Stimulated activated CD4-positive, alpha-beta T cell treated with anti-CD3 and anti-CD28 coated beads, Interleukin-4, amount 100 ng/mL, for 1 hour (primary cell): ENCODE data around the gene ZNF496.
"Not testable (repeated sequence)": the region's sequence is repeated elsewhere in the genome, so short reads cannot be mapped to it uniquely, and the experiment has no call there.

ENCODE experiments used
- DNase-seq: peaks from one replicate; pipeline ENCODE4 v3.0.0-alpha.2; 2020

ZNF496 gene

DNA sequence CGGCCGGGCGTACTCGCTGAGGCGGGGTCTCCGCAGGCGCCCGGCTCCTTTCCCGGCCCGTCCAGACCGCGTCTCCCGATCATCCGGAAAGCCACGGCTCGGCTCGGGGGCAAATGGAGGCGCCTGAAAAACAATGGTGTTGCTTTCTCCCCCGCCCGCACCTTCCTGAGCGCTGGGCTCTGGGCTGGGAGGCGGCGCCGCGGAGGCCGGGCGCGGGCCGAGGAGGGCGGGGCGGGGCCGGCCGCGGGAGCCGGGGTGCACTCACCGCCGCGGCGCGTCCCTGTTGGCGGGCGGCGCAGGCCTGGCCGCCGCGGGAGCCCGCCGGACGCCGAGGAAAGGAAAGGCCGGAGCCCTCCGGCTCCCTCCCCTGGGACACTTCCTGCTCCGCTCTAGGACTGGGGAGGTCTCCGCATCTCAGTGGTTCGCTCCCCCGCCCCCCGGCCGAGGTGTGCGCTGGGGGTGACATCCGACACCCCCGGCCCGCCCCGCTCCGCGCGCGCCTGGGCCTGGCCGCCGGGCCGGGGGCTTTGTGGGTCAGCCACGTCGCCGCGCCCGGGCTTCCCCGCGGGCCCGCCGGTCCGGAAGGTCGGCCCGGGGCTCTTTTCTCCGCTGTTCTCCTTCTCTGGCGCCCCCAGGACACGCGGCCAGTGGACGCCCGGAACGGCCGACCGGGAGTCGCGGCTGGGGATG is at the start of gene ZNF496:
Gene ZNF496, minus strand, starts transcription at position 343 of the 690 bp plus-strand sequence. CDS start 2,289 bp downstream, outside the sequence.
- DNase-seq = peak; percentile 70

GRCh38 chr1:247378334-247379073 is 46.8 kb upstream of the ZNF496 start:
- no peak for DNase-seq

DNA sequence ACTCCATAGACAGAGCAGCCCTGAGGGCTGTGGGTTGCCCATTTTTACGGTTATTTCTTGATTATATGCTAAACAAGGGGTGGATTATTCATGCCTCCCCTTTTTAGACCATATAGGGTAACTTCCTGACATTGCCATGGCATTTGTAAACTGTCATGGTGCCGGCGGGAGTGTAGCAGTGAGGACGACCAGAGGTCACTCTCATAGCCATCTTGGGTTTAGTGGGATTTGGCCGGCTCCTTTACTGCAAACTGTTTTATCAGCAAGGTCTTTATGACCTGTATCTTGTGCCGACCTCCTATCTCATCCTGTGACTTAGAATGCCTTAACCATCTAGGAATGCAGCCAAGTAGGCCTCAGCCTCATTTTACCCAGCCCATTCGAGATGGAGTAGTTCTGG is 46.0 kb upstream of the ZNF496 start:
- not testable (repeated sequence) for DNase-seq

GRCh38 chr1:247376659-247377058 is 45.0 kb upstream of the ZNF496 start:
- no peak for DNase-seq

DNA sequence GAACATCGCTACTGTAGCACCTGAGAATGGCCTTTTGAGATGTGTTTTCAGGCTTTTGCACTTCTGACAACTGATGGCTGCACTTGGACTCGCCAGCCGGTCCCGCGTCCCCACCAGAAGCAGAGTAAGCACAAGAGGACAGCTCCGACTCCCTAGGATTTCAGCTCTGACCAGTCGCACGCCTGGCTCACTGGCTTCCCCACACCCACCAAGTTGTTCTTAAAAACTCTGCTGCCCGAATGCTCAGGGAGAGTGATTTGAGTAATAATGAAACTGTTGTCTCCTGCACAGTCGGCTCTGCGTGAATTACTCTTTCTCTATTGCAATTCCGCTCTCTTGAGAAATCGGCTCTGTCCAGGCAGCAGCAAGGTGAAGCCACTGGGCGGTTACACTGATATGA is 44.1 kb upstream of the ZNF496 start:
- no peak for DNase-seq

GRCh38 chr1:247374651-247375334 is 43.1 kb upstream of the ZNF496 start:
- not testable (repeated sequence) for DNase-seq

GRCh38 chr1:247373721-247374141 is 42.1 kb upstream of the ZNF496 start:
- DNase-seq = peak; percentile 63

- DNase-seq = no peak
Measured at GRCh38 chr1:247371801-247372259, 40.2 kb upstream of the ZNF496 start.

DNA sequence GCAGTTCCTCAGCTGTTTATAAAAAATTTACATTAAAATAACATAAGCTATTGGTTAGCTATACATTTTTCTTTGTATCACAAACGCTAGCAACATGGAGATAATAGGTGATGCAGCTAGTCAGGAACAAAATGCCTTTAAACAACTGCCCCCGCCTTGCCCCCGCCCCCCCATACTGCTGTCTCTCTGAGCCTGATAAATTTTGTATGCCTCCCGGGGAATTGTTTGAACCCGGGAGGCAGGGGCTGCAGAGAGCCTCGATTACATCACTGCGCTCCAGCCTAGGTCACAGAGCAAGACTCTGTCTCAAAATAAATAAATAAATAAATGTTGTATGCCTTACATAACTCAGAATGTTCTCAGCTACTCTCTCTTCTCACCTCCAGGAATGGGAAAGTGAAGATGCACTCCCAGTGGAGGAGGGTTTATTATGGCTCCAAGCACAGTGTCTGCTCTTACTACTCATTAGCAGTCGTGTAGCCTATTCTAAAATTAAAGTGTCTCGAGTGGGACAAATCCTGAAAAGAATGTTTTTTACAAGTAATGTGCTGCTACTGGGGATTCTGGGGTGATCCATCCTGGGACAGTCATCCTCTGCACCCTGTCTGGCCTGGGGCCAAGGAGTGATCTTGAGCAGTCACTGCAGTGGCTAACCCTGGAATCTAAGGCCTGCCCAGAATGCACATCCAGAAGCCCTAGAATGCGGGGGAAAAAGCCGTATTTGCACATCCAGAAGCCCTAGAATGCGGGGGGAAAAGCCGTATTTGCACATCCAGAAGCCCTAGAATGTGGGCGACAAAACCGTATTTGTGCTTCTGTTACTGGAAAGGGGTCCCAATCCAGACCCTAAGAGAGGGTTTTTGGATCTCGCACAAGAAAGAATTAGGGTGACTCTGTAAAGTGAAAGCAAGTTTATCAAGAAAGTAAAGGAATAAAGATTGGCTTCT is 39.4 kb upstream of the ZNF496 start:
- no peak for DNase-seq

- no peak for DNase-seq
Measured at GRCh38 chr1:247368490-247369145, 37.0 kb upstream of the ZNF496 start.

DNA sequence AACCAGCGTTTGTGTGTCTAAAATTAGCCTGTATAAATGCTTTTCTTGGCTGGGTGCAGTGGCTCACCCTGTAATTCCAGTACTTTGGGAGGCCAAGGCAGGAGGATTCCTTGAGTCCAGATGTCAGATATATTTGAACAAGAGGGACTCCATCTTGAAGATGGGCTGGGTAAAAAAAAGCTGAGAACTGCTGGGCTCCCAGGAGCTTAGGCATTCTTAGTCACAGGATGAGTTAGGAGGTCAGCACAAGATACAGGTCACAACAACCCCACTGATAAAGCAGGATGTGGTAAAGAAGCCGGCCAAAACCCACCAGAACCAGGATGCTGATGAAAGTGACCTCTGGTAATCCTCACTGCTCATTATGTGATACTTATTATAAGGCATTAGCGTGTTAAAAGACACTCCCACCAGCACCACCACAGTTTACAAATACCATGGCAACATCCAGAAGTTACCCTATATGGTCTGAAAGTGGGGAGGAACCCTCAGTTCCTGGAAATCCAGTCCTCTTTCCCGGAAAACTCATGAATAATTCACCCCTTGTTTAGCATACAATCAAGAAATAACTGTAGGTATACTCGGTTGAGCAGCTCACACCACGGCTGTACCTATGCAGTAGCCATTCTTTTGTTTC is 36.2 kb upstream of the ZNF496 start:
- DNase-seq = no peak

DNA sequence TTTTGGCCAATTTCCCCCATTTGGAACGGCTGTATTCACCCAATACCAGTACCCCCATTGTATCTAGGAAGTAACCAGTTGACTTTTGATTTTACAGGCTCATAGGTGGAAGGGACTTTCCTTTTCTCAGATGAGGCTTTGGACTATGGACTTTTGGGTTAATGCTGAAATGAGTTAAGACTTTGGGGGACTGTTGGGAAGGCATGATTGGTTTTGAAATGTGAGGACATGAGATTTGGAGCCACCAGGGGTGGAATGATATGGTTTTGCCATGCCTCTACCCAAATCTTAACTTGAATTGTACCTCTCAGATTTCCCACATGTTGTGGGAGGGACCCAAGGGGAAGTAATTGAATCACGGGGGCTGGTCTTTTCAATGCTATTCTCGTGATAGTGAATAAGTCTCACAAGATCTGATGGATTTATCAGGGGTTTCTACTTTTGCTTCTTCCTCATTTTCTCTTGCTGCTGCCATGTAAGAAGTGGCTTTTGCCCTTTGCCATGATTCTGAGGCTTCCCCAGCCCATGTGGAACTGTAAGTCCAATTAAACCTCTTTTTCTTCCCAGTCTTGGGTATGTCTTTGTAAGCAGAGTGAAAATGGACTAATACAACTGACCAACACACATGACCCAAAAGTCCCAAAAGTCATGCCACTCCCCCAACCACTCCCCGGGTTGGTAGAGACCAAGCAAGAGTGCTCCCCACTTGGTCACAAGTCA is 35.4 kb upstream of the ZNF496 start:
- no peak for DNase-seq

- DNase-seq = not testable (repeated sequence)
Measured at GRCh38 chr1:247366345-247366744, 34.7 kb upstream of the ZNF496 start.

GRCh38 chr1:247365023-247365422 is 33.4 kb upstream of the ZNF496 start:
- no peak for DNase-seq

DNA sequence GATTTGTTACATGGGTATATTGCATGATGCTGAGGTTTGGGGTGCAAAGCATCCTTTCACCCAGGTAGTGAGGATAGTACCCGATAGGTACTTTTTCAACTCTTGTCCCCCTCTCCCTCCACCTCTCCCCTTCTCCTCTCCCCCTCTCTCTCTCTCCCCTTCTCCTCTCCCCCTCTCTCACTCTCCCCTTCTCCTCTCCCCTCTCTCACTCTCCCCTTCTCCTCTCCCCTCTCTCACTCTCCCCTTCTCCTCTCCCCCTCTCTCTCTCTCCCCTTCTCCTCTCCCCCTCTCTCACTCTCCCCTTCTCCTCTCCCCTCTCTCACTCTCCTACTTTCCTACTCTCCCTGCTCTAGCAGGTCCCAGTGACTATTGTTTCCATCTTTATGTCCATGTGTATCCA is 31.3 kb upstream of the ZNF496 start:
- DNase-seq = not testable (repeated sequence)

GRCh38 chr1:247362153-247362552 is 30.5 kb upstream of the ZNF496 start:
- no peak for DNase-seq

- no peak for DNase-seq
Measured at GRCh38 chr1:247360991-247361731, 29.5 kb upstream of the ZNF496 start.

GRCh38 chr1:247360116-247360898 is 28.6 kb upstream of the ZNF496 start:
- no peak for DNase-seq

- DNase-seq = no peak
Measured at GRCh38 chr1:247359559-247359958, 27.9 kb upstream of the ZNF496 start.
